Measurements from ENCODE around the gene TRIM47.

TRIM47 gene

DNA sequence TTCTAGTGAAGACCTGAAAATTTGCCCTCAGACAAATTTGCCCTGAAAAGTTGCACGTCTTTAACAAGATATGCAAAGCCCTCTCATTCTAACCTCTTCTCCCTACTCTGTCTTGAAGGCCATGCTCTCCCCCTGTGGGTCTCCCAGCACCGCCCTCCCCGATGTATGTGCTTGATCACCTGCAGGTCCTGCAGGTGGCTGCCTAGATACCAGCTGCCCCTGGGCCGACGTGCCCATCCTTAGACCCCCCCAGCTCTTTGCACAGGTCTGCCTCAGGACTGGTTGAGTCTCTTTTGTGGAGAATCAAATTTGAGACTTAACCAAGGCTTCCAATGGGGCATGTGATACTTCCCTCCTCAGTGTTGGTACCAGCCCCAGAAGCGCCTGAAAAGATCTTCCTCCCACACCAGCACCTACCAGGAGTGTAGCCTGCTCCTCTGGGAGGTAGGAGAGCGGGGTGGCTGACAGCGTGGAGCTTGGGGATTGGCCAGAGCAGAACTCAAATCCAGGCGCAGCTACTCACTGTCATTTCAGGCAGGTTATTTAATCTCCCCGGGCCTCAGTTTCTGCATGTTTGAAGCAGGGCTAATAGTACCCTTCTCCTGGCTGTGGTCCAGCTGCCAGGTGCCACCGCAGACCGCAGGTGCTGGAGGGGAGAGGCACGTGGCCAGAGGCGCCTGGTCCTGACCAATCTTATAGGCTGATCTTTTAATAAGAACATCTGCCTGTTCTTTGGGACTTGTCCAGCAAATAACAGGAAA lies 30.9 kb upstream of the TRIM47 start:
- no peak for DNase-seq (ENCODE audit: low spot score)
- FAIRE-seq: no peak

DNA sequence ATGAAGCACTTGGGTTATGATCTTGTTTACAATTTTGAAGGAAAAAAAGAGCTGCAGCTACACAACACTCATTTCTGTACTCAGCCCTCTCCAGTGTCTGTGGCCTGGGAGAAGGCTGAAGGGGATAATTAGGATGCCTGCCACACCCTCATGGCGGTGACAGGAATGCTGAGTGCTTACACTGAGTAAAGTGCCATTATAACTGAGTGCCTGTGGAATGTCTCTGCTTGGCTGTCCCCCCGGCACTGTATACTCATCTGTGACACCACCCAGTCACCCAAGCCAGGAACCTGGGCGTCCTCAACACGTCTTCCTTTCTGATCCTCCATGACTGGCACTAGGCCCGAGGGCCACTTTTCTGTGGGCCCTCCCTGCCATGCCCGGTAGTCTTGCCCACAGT lies 29.8 kb upstream of the TRIM47 start:
- DNase-seq (ENCODE audit: low spot score) (no peak), FAIRE-seq (no peak)

DNA sequence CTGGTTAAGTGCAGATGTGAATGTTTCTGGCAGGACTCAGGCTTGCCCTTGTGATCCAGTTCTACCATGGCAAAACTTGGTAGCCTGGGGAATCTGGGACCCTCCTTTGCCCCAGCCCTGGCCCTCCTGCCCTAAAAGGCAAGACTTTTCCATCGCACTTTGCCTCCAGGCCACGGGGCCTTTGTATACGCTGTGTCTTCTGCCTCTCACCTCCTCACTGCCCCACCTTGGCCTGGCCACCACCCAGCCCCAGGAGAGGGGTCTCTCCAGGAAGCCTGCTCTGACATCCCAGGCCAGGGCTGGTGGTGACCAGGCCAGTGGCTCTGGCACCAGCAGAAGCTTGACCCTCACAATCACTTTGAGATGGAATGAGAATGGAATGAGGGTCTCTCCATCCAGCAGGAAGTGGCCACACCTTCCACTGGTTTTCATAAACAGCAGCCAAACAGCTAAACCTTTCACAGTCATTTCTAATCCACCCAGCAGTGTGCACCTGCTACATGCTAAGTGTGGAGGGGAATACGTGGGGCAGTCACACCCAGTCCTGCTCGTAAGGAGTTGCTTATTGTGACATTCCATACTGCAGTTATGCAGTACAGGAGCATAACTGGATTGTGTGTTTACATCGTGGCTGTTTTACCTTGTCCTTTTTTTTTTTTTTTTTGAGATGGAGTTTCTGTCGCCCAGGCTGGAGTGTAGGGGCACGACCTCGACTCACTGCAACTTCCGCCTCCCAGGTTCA lies 27.9 kb upstream of the TRIM47 start:
- DNase-seq (ENCODE audit: low spot score): no peak
- no peak for FAIRE-seq

DNA sequence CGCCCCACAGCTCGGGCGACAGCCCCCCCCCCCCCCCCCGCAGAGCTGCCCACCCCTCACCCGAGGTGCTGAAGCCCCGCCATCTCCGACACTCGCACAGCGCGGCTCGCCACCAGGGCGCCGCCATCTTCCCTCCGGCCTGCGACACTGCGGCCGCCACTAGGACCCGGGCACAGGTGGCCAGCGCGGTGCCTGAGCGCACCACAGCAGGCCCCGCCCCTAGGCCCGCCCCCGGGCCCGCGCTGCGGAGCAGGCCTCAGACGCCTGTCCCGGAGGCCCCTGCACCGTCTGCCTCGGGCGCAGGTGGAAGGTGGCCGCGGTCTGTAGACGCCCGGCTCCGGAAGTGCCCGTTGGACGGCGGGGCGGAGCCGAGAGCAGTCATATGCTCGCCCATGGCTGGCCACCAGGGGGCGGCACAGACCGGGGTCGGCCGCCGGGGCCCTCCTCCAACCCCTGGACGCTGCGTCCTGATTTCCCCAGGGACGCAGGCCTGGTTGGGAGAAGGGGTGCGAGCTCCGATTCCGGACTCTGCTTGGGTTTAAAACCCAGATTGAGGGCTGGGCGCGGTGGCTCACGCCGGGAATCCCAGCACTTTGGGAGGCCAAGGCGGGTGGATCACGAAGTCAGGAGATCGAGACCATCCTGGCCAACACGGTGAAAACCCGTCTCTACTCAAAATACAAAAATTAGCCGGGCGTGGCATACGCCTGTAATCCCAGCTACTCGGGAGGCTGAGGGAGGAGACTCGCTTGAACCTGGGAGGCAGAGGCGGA lies 26.6 kb upstream of the TRIM47 start, which contains the start of gene MRPL38:
Gene MRPL38 (minus strand): TSS at position 136 of the 773 bp plus-strand sequence. CDS start 9 bp downstream, at position 127.
- DNase-seq (ENCODE audit: low spot score): peak; percentile 94
- FAIRE-seq: peak; percentile 60

DNA sequence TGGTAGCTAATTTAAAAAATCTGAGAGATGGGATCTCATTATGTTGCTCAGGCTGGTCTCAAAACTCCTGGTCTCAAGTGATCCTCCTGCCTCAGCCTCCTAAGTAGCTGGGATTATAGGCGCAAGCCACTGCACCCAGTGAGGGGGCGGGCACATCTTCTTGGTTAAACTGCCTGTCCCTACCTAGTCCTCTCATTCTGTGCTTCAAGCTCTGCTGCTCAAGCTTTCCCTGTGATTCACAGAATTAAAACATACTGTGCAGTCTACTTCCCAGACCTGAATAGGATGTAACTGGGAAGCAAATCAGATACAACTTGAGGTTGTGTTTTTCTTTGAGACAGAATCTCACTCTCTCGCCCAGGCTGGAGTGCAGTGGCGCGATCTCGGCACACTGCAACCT lies 24.0 kb upstream of the TRIM47 start:
- DNase-seq (ENCODE audit: low spot score) (peak; percentile 35), FAIRE-seq (no peak)

DNA sequence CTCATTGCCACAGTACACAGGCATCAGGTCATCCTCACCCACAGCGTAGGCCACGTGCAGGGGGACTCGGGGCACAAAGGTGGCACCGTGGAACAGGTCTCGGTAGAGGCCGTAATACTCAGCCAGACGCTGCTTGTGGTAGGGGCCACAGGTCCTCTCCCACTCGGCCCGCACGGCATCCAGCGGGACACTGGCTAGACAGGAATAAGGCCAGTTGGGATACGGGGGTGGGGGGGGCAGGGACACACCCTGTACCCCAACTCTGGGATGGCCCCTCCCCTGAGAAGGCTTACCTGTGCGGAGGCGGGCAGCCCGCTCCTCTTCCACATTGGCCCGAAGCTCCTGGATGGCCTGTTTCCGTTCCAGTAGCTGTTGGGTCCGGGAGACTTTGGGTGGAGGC lies 23.3 kb upstream of the TRIM47 start:
- FAIRE-seq: no peak
- no peak for DNase-seq (ENCODE audit: low spot score)

DNA sequence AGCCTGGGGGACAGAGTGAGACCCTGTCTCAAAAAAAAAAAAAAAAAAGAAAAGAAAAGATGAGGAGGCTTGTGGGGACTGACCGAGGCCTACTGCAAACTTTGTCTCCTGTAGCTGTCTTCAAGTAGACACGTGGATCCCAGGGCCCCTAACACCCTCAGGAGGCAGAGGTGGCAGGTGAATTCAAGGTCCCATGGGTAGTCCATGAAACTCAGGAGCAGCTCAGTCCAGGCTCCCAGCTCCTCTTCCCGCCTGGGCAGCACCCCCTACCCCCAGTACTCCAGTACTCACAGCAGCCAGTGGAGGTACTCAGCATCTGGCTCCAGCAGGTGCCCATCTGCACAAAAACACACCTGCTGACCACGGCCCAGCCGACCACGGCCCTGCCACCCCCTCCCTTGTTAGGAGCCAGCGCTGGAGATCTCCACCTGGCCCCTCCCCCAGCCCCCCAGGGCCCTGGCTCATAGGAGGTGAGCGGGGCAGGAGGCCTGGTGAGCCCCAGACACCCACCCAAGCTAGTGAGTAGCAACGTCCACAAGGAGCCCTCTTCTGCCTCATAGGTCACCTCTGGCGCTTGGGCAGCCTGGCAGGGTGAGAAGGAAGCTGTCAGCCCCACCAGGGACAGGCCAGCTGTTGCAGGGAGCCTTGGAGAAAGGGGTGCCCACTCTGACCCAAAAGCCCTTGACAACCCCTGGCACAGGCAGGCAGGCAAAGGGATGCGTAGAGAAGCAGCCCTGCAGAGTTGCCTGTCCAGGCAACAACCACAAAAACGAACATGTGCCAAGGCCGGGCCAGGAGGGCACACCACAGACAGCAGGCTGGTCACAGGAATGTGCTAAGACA lies 22.5 kb upstream of the TRIM47 start:
- DNase-seq (ENCODE audit: low spot score) (no peak), FAIRE-seq (no peak)

DNA sequence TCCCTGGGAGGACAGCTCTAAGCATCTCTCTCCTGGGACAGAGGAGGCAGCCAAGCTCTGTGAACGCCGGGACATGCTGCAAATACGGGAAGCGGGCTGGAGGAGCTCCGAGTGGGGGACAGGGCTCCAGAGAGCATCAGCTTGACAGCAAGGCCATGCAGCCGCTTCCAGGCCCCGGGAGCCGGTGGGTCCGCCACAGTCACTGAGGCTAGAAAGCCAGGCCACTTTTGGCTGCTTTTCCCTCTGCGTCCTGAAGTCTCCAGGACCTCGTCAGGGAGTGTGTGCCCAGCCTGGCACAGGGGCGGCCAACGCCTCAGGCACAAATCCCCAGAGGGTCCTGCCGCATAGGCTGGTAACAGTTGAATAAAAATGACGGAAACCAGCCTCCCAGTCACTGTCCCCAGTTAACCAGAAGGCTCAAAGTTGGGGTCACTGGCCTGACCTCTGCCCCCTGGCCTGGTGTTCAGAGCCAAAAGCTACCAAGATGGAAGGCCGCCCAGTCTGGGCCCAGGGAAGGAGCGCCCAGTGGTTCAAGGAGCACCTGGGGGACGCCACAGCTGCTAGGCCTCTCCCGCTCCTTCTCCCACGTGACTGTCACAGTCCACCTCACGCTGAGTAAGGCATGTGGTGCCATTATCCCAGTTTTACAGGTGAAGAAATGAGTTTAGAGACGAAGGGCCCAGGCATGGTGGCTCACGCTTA lies 21.5 kb upstream of the TRIM47 start:
- FAIRE-seq (no peak), DNase-seq (ENCODE audit: low spot score) (no peak)

DNA sequence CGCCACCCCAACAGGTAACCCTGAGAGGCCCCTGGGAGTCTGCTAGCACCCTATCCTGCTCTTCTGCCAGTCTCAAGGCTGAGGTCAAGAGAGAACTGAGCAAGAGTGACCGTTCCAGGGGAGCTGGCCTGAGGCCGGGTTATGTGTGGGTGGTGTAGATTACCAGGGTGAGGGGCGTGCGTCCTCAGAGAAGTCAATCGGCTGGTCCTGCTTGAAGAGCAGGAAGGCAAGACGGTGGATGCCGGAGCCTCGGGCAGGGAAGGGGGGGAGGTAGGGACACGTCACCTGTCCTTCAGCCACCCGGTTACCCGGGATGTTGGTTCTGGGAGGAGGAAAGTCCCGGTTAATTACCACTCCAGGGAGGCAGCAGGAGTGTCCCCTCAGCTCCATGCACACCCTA lies 21.0 kb upstream of the TRIM47 start:
- no peak for DNase-seq (ENCODE audit: low spot score)
- no peak for FAIRE-seq

DNA sequence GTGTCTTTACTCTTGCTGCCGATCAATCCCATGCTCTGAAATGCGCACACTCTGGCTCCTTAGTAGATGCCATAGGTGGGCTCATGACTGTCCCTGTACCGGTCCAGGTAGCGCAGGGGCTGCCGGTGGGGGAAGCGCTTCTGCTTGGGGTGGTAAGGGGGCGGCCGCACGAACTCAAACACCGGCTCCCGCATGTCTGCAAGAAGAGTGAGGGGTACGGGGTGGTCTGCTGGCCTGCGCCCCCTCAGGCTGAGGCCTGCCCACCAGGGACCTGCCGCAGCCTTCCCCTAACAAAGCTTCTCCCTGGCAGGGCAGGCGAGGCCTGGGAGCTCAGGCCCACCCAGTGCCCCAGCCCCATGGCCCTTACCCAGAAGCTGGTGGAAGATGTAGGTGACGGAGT lies 20.4 kb upstream of the TRIM47 start:
- DNase-seq (ENCODE audit: low spot score) (no peak), FAIRE-seq (no peak)

DNA sequence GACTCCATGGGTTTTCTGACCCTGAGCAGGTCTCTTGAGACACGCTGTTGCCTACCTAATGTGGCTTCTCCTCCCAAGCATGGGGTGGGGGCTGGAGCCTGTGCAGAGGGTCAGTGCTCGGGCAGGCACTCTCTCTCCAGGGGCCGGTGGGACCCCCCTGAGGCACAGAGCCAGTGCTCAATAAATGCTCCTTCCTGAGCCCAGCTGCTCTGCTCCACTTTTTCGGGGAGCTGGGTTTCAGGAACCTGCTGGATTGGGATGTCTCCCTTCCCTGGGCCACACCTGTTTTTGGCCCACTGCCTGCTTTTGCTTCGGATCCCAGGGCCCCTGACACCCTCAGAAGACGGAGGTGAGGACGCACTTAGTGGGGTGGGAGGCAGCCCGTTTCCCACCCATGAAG lies 19.7 kb upstream of the TRIM47 start:
- FAIRE-seq: no peak
- DNase-seq (ENCODE audit: low spot score): no peak

DNA sequence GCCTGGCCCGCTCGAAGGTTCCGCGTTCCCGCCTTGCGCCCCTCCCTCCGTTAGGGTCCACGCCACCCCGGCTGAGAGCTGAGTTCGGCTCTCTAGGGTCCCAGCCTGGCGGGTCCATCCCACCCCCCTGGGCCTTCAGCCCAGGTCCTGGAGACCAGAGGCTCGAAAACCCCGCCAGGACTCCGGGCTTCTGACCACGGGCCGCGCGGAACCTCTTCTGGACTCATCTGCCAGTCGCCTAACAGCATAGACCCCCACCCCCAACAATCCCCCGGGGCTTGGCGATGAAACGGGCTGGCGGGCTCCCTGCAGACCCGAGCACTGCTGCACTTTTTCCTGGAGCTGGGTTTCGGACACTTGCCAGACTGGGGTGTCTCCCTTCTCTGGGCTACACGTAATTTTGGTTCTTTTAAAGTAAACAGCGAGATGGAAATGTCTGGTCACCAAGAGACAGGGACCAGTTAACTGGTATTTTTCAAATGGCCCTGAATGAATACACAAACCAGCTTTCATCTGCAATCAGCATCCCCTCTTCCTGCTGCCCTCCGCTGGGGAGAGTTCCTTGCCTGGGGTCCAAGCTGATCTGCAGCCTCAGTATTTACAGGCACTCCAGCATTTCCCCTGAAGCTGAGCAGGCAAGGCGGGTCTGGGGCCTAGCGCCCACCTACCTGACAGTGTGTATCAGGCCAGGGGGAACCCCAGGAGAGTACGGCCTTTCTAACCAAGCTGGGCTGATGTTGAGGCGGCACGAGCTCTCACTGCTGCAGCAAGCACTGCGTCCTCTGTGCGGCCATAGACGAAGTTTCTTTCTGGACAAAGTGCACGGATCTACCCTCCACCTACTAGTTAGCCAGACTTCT lies 19.0 kb upstream of the TRIM47 start:
- FAIRE-seq (no peak), DNase-seq (ENCODE audit: low spot score) (no peak)

DNA sequence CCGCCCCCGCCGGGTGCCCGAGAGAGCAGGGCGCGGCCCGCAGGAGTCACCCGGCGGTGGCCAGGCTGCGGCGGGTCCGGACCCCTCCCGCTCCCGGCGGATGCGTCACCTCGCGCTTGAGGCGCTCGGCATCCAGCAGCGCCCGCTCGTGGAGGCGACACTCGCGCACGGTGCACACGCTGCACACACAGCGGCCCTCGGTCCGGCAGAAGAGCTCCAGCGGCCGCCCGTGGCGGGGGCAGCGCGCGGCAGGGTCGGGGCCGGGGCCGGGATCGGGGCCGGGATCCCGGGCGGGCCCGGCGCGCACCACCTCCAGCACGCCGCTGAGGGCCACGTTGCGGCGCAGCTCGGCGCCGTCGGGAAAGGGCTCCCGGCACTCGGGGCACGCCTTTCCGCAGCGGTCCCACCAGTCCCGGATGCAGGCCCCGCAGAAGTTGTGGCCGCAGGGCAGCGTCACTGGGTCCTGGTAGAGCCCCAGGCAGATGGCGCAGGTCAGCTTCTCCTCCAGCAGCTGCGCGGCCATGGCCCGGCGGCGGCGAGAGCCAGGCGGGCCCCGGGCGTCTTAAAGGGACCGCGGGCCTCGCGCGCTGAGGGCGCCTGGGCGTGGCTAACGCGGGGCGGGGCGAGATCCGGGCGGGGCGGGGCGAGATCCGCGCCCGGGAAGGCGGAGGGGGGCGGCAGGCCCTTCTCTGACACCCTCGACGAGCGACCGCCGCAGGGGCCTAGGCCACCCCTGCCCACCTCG lies 18.2 kb upstream of the TRIM47 start, which contains the start of gene TRIM65:
Gene TRIM65 (minus strand): TSS at position 537 of the 745 bp plus-strand sequence. CDS start 14 bp downstream, at position 523.
- FAIRE-seq (no peak), DNase-seq (ENCODE audit: low spot score) (peak; percentile 66)

DNA sequence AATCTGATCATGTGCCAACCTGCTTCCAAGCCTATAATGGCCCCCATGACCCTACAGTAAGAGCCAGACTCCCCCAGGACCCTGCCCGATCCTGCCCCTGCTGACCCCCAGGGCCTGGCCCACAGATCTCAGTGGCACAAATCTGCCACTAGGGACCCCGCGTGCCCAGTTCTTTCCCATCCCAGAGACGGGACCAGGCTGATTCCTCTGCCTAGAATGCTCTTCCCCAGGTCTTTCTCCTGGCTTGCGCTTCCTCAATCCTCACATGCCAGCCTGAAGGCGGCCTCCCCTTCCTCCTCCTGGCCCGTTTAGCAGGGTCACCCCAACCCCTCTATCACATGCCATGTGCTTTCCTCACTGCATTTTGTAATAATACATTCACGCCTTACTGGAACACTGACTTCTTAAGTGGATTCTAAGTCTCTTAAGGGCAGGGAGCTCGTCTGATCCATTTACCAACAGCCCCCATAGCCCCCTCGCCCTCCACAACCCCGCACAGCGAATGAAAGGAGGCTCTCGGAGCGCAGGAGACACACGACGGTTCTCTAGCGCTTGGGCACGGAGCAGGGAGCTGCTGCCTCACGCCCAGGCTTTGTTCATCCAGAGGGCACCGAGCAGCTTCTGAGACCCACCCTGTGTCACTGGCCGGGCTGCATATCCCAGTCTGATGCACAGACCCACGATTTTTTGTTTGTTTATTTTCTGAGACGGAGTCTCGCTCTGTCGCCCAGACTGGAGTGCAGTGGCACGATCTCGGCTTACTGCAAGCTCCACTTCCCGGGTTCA lies 17.2 kb upstream of the TRIM47 start:
- FAIRE-seq: no peak
- no peak for DNase-seq (ENCODE audit: low spot score)

DNA sequence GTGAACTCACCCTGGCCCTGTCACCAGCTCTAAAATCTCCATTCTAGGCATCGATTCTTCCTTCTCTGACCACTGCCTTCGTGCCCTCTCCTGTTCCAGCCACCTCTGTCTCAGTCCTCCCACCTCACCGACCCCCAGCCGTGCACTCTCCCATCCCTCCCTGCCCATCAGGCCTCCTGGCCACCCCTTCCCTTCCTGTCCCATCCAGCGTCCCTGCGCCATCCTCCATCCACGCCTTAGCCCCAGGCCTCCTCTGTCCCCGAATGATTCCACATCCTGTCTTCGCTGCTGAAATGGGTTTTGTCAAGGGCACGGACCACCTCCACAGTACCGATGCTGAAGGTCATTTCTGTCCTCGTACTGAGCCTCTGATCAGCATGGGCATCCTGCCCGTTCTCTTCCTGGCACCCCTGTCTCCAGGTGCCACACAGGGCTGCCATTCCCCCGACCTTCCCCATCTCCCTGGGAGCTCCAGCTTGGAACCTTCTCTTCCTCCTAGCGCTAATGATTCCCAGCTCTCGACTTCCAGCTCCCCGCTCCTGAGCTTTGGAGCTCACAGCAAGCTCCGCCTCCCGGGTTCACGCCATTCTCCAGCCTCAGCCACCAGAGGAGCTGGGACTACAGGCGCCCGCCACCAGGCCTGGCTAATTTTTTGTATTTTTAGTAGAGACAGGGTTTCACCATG lies 15.8 kb upstream of the TRIM47 start:
- FAIRE-seq (no peak), DNase-seq (ENCODE audit: low spot score) (no peak)

DNA sequence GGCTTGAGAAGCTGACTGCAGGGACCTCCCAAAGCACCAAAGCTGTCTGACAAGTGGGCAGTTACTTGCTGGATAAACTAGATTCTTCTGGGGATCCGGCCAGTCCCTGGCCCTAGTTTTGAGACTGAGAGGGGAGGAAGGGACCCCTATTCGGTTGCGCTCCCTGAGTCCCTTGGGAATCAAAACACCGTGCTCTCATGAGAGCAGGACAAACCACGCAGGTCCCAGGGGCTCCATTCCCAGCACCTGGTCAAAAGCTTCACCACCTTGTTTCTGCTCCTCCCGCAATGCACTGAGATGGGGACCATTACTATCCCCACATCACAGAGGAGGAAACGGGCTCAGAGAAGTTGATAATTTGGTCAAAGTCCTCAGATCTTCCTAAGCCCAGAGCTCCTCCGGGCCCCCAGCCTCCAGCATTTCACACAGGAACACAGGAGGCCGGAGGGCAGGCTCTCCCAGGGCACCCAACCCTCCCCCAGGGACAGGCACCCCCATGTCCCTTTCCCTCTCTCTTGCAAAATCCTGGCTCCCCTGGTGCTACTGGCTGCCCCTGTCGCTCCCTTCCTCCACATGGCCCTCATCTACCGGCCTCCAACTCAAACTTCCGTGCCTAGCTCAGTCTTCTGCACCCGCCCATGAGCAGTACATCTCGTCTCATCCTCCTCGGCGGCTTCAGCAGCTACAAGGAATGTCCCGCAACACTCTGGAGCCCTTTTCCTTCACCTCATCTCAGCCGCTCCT lies 15.1 kb upstream of the TRIM47 start:
- FAIRE-seq (no peak), DNase-seq (ENCODE audit: low spot score) (no peak)

Data from RCC 7860 (cell line).